ENCODE measurements around the gene SLAIN1.

The SLAIN1 gene

DNA sequence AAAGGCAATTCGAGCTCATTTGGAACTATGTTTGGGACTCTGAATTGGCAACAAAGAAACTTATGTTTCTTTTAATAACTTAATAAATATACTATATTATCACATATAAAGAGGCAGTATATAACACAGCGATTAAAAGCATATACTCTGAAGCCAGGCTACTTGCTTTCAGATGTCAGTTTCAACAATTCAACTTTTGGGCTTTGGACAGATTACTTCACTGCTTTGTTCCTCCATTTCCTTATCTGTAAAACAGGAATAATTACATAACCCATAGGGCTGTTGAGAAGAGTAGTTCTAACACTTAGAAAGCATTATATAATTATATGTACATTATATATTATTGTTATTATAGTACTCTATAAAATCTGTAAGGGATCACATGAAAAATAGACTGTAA is 113.9 kb downstream of the SLAIN1 start:
- Mint-ChIP-seq H3K36me3 (ENCODE audit: low read depth) (no peaks in the 10 kb centered on the region), H3K4me3 (no peak overlapping the region), H3K27me3 (peaks cover 5% of the 10 kb centered on the region), H3K27ac (no peak overlapping the region), H3K4me1 (ENCODE audit: low read depth) (peaks cover 5% of the 10 kb centered on the region), H3K9me3 (no peaks in the 10 kb centered on the region)
- DNase-seq: no peak

DNA sequence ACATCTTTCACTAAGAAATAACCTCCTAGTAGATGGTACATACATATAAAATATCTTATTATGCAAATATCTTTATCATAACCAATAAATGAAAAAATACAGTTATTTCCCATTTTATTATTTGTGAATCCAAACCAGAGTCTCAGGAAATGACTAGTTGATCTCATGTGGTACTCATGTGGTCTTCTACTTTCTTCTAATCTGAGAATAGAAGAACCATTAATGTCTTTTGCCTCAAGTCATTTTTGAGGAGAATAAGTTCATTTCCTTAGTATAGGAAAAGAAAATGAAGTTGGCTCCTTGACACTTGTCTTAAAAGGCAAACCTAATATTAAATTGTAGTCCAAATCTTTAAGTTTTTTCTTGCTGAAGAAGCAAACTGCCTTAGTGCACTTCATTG is 114.5 kb downstream of the SLAIN1 start:
- peaks cover 5% of the 10 kb centered on the region for H3K27me3 Mint-ChIP-seq
- no peak overlapping the region for H3K4me3 Mint-ChIP-seq
- no peak overlapping the region for H3K27ac Mint-ChIP-seq
- no peaks in the 10 kb centered on the region for H3K9me3 Mint-ChIP-seq
- no peaks in the 10 kb centered on the region for H3K36me3 Mint-ChIP-seq (ENCODE audit: low read depth)
- peaks cover 5% of the 10 kb centered on the region for H3K4me1 Mint-ChIP-seq (ENCODE audit: low read depth)
- no peak for DNase-seq
